ENCODE results near the gene F10.

The F10 gene

GRCh38 chr13:113135281-113135760 lies 12.7 kb downstream of the F10 start:
- H3K27ac ChIP-seq, result no peak overlapping the region
- TF ChIP-seq, protein P1, sequence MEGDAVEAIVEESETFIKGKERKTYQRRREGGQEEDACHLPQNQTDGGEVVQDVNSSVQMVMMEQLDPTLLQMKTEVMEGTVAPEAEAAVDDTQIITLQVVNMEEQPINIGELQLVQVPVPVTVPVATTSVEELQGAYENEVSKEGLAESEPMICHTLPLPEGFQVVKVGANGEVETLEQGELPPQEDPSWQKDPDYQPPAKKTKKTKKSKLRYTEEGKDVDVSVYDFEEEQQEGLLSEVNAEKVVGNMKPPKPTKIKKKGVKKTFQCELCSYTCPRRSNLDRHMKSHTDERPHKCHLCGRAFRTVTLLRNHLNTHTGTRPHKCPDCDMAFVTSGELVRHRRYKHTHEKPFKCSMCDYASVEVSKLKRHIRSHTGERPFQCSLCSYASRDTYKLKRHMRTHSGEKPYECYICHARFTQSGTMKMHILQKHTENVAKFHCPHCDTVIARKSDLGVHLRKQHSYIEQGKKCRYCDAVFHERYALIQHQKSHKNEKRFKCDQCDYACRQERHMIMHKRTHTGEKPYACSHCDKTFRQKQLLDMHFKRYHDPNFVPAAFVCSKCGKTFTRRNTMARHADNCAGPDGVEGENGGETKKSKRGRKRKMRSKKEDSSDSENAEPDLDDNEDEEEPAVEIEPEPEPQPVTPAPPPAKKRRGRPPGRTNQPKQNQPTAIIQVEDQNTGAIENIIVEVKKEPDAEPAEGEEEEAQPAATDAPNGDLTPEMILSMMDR (conservative IDR thresholded peaks at IDR 0.05), result no peak

- H3K27ac ChIP-seq, result no peak overlapping the region
- TF ChIP-seq, protein P1 (conservative IDR thresholded peaks at IDR 0.05), result no peak
These were observed 15.2 kb downstream of the F10 start for GRCh38 chr13:113137691-113138298.

DNA sequence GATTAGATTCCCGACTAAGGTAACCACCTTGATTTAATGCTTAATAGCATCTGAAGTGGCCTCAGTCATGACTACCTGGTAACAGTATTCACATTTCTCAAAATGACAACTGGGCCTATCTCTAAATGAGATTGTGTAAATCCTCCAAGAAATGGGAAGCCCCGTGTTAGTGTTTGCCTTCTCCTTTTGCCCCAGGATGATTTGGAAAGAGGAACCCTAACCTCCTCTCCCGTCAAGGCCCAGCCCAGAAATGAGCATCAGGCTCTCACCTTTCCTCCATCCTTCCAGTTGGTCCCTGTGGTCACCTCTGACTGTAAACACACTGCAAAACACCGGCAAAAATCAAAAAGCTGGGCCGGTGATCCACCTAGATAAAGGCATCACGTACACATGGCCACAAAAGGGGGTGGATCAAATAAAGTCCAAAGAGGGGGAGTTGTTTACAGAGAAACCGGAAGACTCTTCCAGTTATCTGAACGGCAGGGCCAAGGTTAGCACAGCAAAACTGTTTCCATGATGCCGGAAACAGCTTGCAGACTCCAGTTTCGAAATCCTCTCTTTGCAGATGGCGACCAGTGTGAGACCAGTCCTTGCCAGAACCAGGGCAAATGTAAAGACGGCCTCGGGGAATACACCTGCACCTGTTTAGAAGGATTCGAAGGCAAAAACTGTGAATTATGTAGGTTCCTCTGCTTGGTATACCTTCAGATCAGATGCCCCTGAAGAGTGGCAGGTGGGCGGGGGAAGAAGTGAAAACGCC lies 16.4 kb downstream of the F10 start:
- H3K27ac ChIP-seq, result no peak overlapping the region
- TF ChIP-seq, protein P1 (conservative IDR thresholded peaks at IDR 0.05), result no peak

DNA sequence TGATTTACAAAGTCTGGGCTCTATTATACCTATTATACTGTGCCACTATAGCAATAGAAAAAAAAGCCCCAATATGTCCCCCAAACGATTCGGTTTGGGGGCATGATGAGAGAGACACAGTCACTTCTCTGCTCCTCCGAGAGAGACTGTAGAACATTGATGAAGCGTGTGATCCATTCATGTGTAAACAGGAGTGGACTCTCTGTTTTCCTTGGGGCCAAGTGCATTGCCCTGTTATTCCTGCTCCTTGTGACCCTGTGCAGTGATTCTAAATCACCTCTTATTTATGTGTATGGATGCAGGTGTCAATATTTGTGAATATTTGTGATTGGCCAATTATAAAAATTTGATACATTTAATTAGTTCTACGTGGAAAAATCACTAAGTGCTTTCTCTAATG lies 17.0 kb downstream of the F10 start:
- TF ChIP-seq, protein P1 (conservative IDR thresholded peaks at IDR 0.05), result no peak
- H3K27ac ChIP-seq, result no peak overlapping the region

DNA sequence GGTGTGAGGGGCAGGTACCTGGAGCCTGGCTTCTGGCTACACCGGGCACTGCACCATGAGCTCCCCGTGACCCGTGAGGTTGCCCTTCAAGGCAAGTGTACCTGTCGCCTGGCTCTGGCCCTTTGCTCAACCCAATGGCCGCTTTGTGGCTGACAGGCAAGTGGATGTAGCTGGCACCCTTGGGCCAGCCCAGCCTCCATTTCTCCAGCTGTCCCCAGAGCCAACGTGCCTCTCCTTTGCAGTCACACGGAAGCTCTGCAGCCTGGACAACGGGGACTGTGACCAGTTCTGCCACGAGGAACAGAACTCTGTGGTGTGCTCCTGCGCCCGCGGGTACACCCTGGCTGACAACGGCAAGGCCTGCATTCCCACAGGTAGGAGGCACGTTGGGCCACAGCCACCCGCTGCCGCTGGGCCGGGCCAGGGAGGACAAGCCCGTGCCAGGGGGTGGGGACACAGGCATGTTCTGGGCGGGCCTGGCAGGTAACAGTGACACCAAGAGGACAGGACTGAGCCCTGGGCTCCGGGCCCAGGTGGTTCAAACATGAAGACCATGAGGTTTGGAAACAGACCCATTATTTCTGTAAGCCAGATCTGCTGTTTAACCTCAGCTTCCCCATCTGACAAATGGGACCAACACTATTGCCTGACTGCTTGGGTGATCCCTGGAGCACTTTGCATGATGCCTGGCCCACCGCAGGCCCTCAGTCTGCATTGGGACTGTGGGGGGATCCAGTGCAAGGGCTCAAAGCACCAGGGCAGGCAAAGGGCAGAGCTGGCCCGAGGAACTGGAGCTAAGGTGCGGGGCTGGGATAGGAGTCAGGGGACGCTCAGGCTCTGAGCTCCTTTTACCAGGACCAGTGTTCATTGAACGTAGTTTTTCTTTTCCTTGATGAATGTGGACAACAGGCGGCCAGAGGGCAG lies 18.3 kb downstream of the F10 start:
- TF ChIP-seq, protein P1 (conservative IDR thresholded peaks at IDR 0.05), result no peak
- no peak overlapping the region for H3K27ac ChIP-seq

- H3K27ac ChIP-seq, result no peak overlapping the region
- TF ChIP-seq, protein P1 (conservative IDR thresholded peaks at IDR 0.05), result no peak
These were observed 19.0 kb downstream of the F10 start for GRCh38 chr13:113141601-113141970.

GRCh38 chr13:113142876-113143275 lies 20.3 kb downstream of the F10 start:
- TF ChIP-seq, protein P1 (conservative IDR thresholded peaks at IDR 0.05), result no peak
- no peak overlapping the region for H3K27ac ChIP-seq

All from VCaP (cell line).